IMR-90 (cell line): ENCODE data around the gene NPC1. TPM values are rescaled to one million over a fixed set of nuclear protein-coding genes. Genes with fewer than 3 reads are reported as not detected.

Experiments used
- ATAC-seq: fragments of 200-7000 bp; cut with Tn5 transposase; 2 replicates; pipeline ENCODE4 v1.9.1; 2020; ENCODE audit warnings: low read depth, mild to moderate bottlenecking, moderate library complexity
- Bru-seq: library from RNA; stranded (reverse); fragments of 400-500 nt; gene quantifications from one replicate; lab custom pipeline; 2021; lab: Mats Ljungman, UMichigan
- BruChase-seq, 2 experiments: library from RNA; stranded (reverse); fragments of 400-500 nt; gene quantifications; one replicate each; lab custom pipeline; 2021; lab: Mats Ljungman, UMichigan
- BruUV-seq: library from RNA; stranded (reverse); fragments of 400-500 nt; replicated peaks from 2 replicates; lab custom pipeline; 2021; lab: Mats Ljungman, UMichigan
- CTCF ChIA-PET: fragments of 300-600 bp; formaldehyde crosslinking; extraction: SDS; loops from one replicate; lab custom pipeline; 2021; ENCODE audit warnings: antibody characterized with exemption; lab: Yijun Ruan, JAX
- POLR2A ChIA-PET: fragments of 300-600 bp; sonication (Branson Sonifier 250); formaldehyde crosslinking; loops from one replicate; lab custom pipeline; 2022; ENCODE audit warnings: antibody characterized with exemption; ENCODE audit not compliant: unreplicated experiment; lab: Charles Lee
- DNase-seq: peaks from one replicate; pipeline ENCODE4 v3.0.0; 2013
- H2AFZ ChIP-seq: replicated peaks from 2 replicates; pipeline ENCODE3; 2013; ENCODE audit warnings: low read length, mild to moderate bottlenecking; ENCODE audit not compliant: poor library complexity
- H2AK5ac ChIP-seq: 2 replicates; pipeline ENCODE4 v1.6.1; 2013; ENCODE audit warnings: low read depth, low read length, inconsistent platforms
- H2AK9ac ChIP-seq: replicated peaks from 2 replicates; pipeline ENCODE3; 2013; ENCODE audit warnings: mild to moderate bottlenecking, low read depth, low read length, moderate library complexity; ENCODE audit not compliant: poor library complexity
- H2BK120ac ChIP-seq: 2 replicates; pipeline ENCODE4 v1.6.1; 2013; ENCODE audit warnings: low read depth, low read length, inconsistent platforms
- H2BK15ac ChIP-seq: 3 replicates; pipeline ENCODE4 v1.6.1; 2013; ENCODE audit warnings: low read depth, low read length, inconsistent platforms
- H2BK20ac ChIP-seq: 2 replicates; pipeline ENCODE4 v1.6.1; 2013; ENCODE audit warnings: low read depth, mild to moderate bottlenecking, inconsistent platforms, low read length, moderate library complexity
- H2BK5ac ChIP-seq: 2 replicates; pipeline ENCODE4 v1.6.1; 2013; ENCODE audit warnings: mild to moderate bottlenecking, low read depth, low read length, inconsistent platforms; ENCODE audit not compliant: poor library complexity, severe bottlenecking
- H3K14ac ChIP-seq: replicated peaks from 2 replicates; pipeline ENCODE4 v1.6.1; 2013; ENCODE audit warnings: low read depth, low read length, inconsistent platforms
- H3K18ac ChIP-seq: 2 replicates; pipeline ENCODE4 v1.6.1; 2013; ENCODE audit warnings: low read depth, low read length, control low read depth
- H3K23ac ChIP-seq: 2 replicates; pipeline ENCODE4 v1.6.1; 2013; ENCODE audit warnings: low read depth, low read length, inconsistent platforms
- H3K27ac ChIP-seq: 2 replicates; pipeline ENCODE4 v1.5.1; 2013; ENCODE audit warnings: mild to moderate bottlenecking, control low read depth, low read length; ENCODE audit not compliant: insufficient read depth
- H3K27me3 ChIP-seq: 2 replicates; pipeline ENCODE4 v1.6.1; 2013; ENCODE audit warnings: low read length; ENCODE audit not compliant: control insufficient read depth, insufficient read depth
- H3K36me3 ChIP-seq: 2 replicates; pipeline ENCODE4 v1.6.1; 2013; ENCODE audit warnings: low read length, mixed read lengths; ENCODE audit not compliant: control insufficient read depth, insufficient read depth
- H3K4ac ChIP-seq: 2 replicates; pipeline ENCODE4 v1.6.1; 2013; ENCODE audit warnings: low read depth, low read length, inconsistent platforms
- H3K4me1 ChIP-seq: 2 replicates; pipeline ENCODE4 v1.6.1; 2013; ENCODE audit warnings: low read length, mixed read lengths; ENCODE audit not compliant: control insufficient read depth, insufficient read depth
- H3K4me2 ChIP-seq: 2 replicates; pipeline ENCODE4 v1.6.1; 2013; ENCODE audit warnings: low read depth, mild to moderate bottlenecking, control low read depth, low read length, moderate library complexity
- H3K4me3 ChIP-seq: 2 replicates; pipeline ENCODE4 v1.5.1; 2013; ENCODE audit warnings: low read depth, mild to moderate bottlenecking, control low read depth, low read length, moderate library complexity; ENCODE audit not compliant: insufficient read depth
- H3K56ac ChIP-seq: 2 replicates; pipeline ENCODE4 v1.6.1; 2013; ENCODE audit warnings: low read length, inconsistent platforms; ENCODE audit not compliant: insufficient read depth; ENCODE audit errors: extremely low read depth
- H3K79me1 ChIP-seq, 2 experiments: 2 replicates each; pipeline ENCODE4 v1.6.1; 2013; ENCODE audit warnings: low read length in 2 of 2, inconsistent platforms in 1 of 2, low read depth in 1 of 2
- H3K9ac ChIP-seq: 2 replicates; pipeline ENCODE4 v1.6.1; 2013; ENCODE audit warnings: low read depth, low read length, control low read depth
- H3K9me1 ChIP-seq: 2 replicates; pipeline ENCODE4 v1.6.1; 2013; ENCODE audit warnings: low read length, inconsistent platforms; ENCODE audit not compliant: insufficient read depth
- H3K9me3 ChIP-seq: 2 replicates; pipeline ENCODE4 v1.6.1; 2013; ENCODE audit warnings: low read length; ENCODE audit not compliant: control insufficient read depth, insufficient read depth
- H4K20me1 ChIP-seq: 2 replicates; pipeline ENCODE4 v1.6.1; 2013; ENCODE audit warnings: low read length, inconsistent platforms; ENCODE audit not compliant: insufficient read depth
- H4K5ac ChIP-seq: 2 replicates; pipeline ENCODE4 v1.6.1; 2013; ENCODE audit warnings: mild to moderate bottlenecking, low read depth, low read length, control low read depth
- H4K8ac ChIP-seq, 2 experiments: 2 replicates each; pipeline ENCODE4 v1.6.1; 2013; ENCODE audit warnings: low read depth in 2 of 2, low read length in 2 of 2, control low read depth in 1 of 2, inconsistent platforms in 1 of 2
- H4K91ac ChIP-seq: 2 replicates; pipeline ENCODE4 v1.6.1; 2013; ENCODE audit warnings: low read depth, low read length, inconsistent platforms; ENCODE audit not compliant: insufficient read depth
- BHLHE40 ChIP-seq: fragments of 150-350 bp; IDR thresholded peaks from 2 replicates; pipeline ENCODE4 v1.6.1; 2016; ENCODE audit warnings: mild to moderate bottlenecking, low read depth, low read length
- CTCF ChIP-seq: conservative IDR thresholded peaks from 2 replicates; pipeline ENCODE4 v1.5.1; 2012; ENCODE audit warnings: mild to moderate bottlenecking, low read depth, low read length, improper control_type of control experiment
- ELK1 ChIP-seq: fragments of 150-350 bp; IDR thresholded peaks from 2 replicates; pipeline ENCODE4 v1.6.1; 2016; ENCODE audit warnings: low read depth, mild to moderate bottlenecking, low read length, moderate library complexity, borderline replicate concordance
- FOS ChIP-seq: fragments of 150-350 bp; IDR thresholded peaks from 2 replicates; pipeline ENCODE4 v1.6.1; 2016; ENCODE audit warnings: low read depth, low read length
- MAFK ChIP-seq: IDR thresholded peaks from 2 replicates; pipeline ENCODE4 v1.6.1; 2012; ENCODE audit warnings: low read depth, low read length, improper control_type of control experiment
- NFE2L2 ChIP-seq: fragments of 150-350 bp; IDR thresholded peaks from 2 replicates; pipeline ENCODE4 v1.6.1; 2016; ENCODE audit warnings: low read depth, mild to moderate bottlenecking, low read length
- POLR2A ChIP-seq: IDR thresholded peaks from 2 replicates; pipeline ENCODE4 v1.6.1; 2012; ENCODE audit warnings: mild to moderate bottlenecking, low read depth, low read length
- RCOR1 ChIP-seq: IDR thresholded peaks from 2 replicates; pipeline ENCODE4 v1.6.1; 2012; ENCODE audit warnings: mild to moderate bottlenecking, low read length, improper control_type of control experiment; ENCODE audit not compliant: insufficient replicate concordance
- SMC3 ChIP-seq: fragments of 150-350 bp; IDR thresholded peaks from 2 replicates; pipeline ENCODE4 v1.6.1; 2016; ENCODE audit warnings: low read depth, mild to moderate bottlenecking, antibody characterized with exemption, low read length, moderate library complexity
- USF2 ChIP-seq: fragments of 150-350 bp; IDR thresholded peaks from 2 replicates; pipeline ENCODE4 v1.6.1; 2017; ENCODE audit warnings: mild to moderate bottlenecking, antibody characterized with exemption, low read length, low read depth
- WGBS, 2 experiments: methylation state at CpG; one replicate each; pipeline versions ENCODE4 v1.1.5 to v1.1.7; 2013; ENCODE audit warnings: missing lambda C conversion rate in 2 of 2; ENCODE audit not compliant: insufficient read length in 1 of 2; ENCODE audit errors: extremely low coverage in 2 of 2; 5-methylcytosine and 5-hydroxymethylcytosine counted together
- dilution Hi-C: fragments of 300-500 bp; cut with HindIII; formaldehyde crosslinking; loops from one replicate; pipeline ENCODE4 v1.14.3; 2018; ENCODE audit warnings: low sequenced_read_pairs; ENCODE audit not compliant: unreplicated experiment
- in situ Hi-C: fragments of 300-500 bp; cut with MboI; formaldehyde crosslinking; loops from 3 replicates; pipeline ENCODE4 v1.14.3; 2019; ENCODE audit warnings: low sequenced_read_pairs, inconsistent platforms, mixed read lengths
- intact Hi-C: fragments of 100-400 bp; cut with micrococcal nuclease; formaldehyde crosslinking; loops from 2 replicates; pipeline ENCODE4 v1.10.0; 2022
- long read RNA-seq: library from polyadenylated mRNA; unstranded; transcript quantifications from one replicate; pipeline ENCODE4 v2.0.0, GENCODE V29; 2021; ENCODE audit not compliant: unreplicated experiment
- polyA plus RNA-seq, 3 experiments: library from polyadenylated mRNA; depleted of rRNA; stranded (reverse); fragments of >200 nt; gene quantifications; 2 replicates each; pipeline ENCODE4 v1.2.3, GENCODE V29; 2012; ENCODE audit warnings: low replicate concordance in 1 of 3
- total RNA-seq: library from RNA; depleted of rRNA; stranded (reverse); fragments of >200 nt; gene quantifications from 2 replicates; pipeline ENCODE4 v1.2.3, GENCODE V29; 2012; rRNA removed

The NPC1 gene
- total RNA-seq (4.7 and 7.9 TPM in 2 replicates), polyA plus RNA-seq (2012; rRNA removed) (7.5 and 8.0 TPM in 2 replicates), Bru-seq, nascent RNA (percentile 67 among the genes with signal in this experiment), BruChase-seq, experiment 1, labeled RNA remaining after a 6-hour chase (percentile 66 among the genes with signal in this experiment), BruChase-seq, experiment 2, labeled RNA remaining after a 2-hour chase (percentile 59 among the genes with signal in this experiment)
- 5.0 and 6.5 TPM in 2 replicates for polyA plus RNA-seq (2012; cell fraction: cytosol; rRNA removed)
- 8.7 and 12.4 TPM in 2 replicates for polyA plus RNA-seq (2012; cell fraction: nucleus; rRNA removed; ENCODE audit: low replicate concordance)
- long read RNA-seq, full-length matches to known transcripts: 7 of 16 reads
- long read RNA-seq, partial matches to known transcripts: 3 of 16 reads
- long read RNA-seq, other reads (novel, unspliced or antisense): 6 of 16 reads

- Histone ChIP-seq H4K5ac (peak within 1 kb of the TSS; percentile 56), H3K56ac (peak within 1 kb of the TSS; percentile 94), H3K9me3 (no peaks in the 10 kb centered on the region), H4K20me1 (peaks cover 21% of the 10 kb centered on the region; the same call in 1 of the 2 replicates), H2BK15ac (peak within 1 kb of the TSS; percentile 86), H3K14ac (peak within 1 kb of the TSS; percentile 95), H3K36me3 (no peaks in the 10 kb centered on the region; the same call in 1 of the 2 replicates), H2BK120ac (peak within 1 kb of the TSS; percentile 98), H3K9ac (peak within 1 kb of the TSS; percentile 94), H3K4me3 (peak within 1 kb of the TSS; percentile 75), H4K91ac (peak within 1 kb of the TSS; percentile 95), H2BK20ac (peak within 1 kb of the TSS; percentile 80; the same call in 1 of the 2 replicates), H3K4ac (peak within 1 kb of the TSS; percentile 95), H4K8ac (peak within 1 kb of the TSS; percentile 35 to 97), H2AK5ac (peak within 1 kb of the TSS; percentile 63), H3K27me3 (no peaks in the 10 kb centered on the region), H3K4me2 (peak within 1 kb of the TSS; percentile 96), H3K79me1 (peaks cover 10 to 37% of the 10 kb centered on the region in 2 experiments), H3K23ac (peak within 1 kb of the TSS; percentile 97), H2BK5ac (peak within 1 kb of the TSS; percentile 92), H2AK9ac (peak within 1 kb of the TSS; percentile 95), H3K9me1 (peaks cover 5% of the 10 kb centered on the region; the same call in 1 of the 2 replicates), H2AFZ (peak within 1 kb of the TSS; percentile 99), H3K4me1 (peaks cover 2% of the 10 kb centered on the region; the same call in 1 of the 2 replicates), H3K18ac (peak within 1 kb of the TSS; percentile 67), H3K27ac (peak within 1 kb of the TSS; percentile 96)
- intact Hi-C loops (loop anchor here (2.0 to 5.0 kb wide), 2 partner anchors 70 to 84 kb away; partner anchors contain the start of gene RMC1), dilution Hi-C loops (no loop called here), in situ Hi-C loops (no loop called here)
- no TSS peak for BruUV-seq
- POLR2A ChIA-PET: no interaction called here
- 4% methylated on average over 42 of the region's 95 CpGs; no CpG with 5 or more reads in 1 of the 2 experiments for WGBS, 2 experiments
- CTCF ChIA-PET: interaction anchor here (1.9 kb wide), 1 partner anchor 70 kb away, joined by 4 read pairs; no protein-coding TSS in a partner anchor
- ATAC-seq (peak; percentile 97), DNase-seq (peak; percentile 92)
- TF ChIP-seq ELK1: no peak
- peak; percentile 27 for TF ChIP-seq BHLHE40
- no peak for TF ChIP-seq USF2
- TF ChIP-seq RCOR1: no peak
- no peak for TF ChIP-seq NFE2L2
- peak; percentile 86 for TF ChIP-seq POLR2A
- no peak for TF ChIP-seq MAFK
- TF ChIP-seq FOS: no peak; the same call in 1 of the 2 replicates
- peak; percentile 61 for TF ChIP-seq SMC3
- TF ChIP-seq CTCF: peak; percentile 80
Observed at GRCh38 chr18:23586249-23587196, at the start of gene NPC1. Gene NPC1 (minus strand): TSS chr18:23586506. CDS start chr18:23586343, 163 bp downstream.
